ENCODE measurements around the gene COL4A2.

DNA sequence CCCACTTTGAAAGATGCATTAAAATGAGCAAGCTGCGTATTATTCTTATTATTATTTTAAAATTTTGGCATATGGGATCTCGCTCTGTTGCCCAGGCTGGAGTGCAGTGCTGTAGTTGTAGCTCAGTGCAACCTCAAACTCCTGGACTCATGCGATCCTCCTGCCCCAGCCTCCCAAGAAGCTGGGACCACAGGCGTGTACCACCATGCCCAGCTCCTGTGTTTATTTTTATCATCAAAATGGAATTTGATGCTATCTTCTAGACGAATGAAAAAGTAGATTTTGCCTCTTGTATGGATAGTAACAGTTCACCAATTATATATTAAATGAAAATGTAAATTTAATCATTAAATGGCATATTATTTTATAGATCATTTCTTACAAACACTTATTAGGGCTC, 43.7 kb upstream of the COL4A2 start:
- TF ChIP-seq CTCF (IDR thresholded peaks at IDR 0.05), result no peak
- no peak for TF ChIP-seq EP300 (IDR thresholded peaks at IDR 0.05)

Data from esophagus muscularis mucosa (tissue), 3 donors.